Caki2 (cell line): ENCODE data around the gene OR7A17. TPM values are rescaled to one million over a fixed set of nuclear protein-coding genes. Genes with fewer than 3 reads are reported as not detected.
A peak's percentile ranks its signal among the peaks of the same experiment; 100 is the strongest.

Experiments used
- DNase-seq: peaks from one replicate; pipeline ENCODE4 v3.0.0-alpha.2; 2015; ENCODE audit warnings: low read depth
- in situ Hi-C: cut with HindIII; loops from 2 replicates; pipeline ENCODE4 v1.10.0; 2016; ENCODE audit warnings: low sequenced_read_pairs, low pct_unique_long_range_greater_than_20kb, mixed read lengths
- total RNA-seq: library from RNA; depleted of rRNA; stranded (reverse); fragments of >200 nt; shearing (Covaris generic); gene quantifications from 2 replicates; pipeline ENCODE4 v1.2.3, GENCODE V29; 2014; ENCODE audit warnings: low replicate concordance; rRNA removed

The OR7A17 gene
- total RNA-seq: not detected in 2 replicates

GRCh38 chr19:14886032-14886431, at the start of gene OR7A17:
Gene OR7A17 (minus strand): TSS chr19:14886132. CDS start chr19:14881355, 4,777 bp downstream.
- in situ Hi-C loops: no loop called here
- no peak for DNase-seq

- no peak for DNase-seq
- in situ Hi-C loops: no loop called here
These were observed 47.6 kb upstream of the OR7A17 start for GRCh38 chr19:14933506-14933905.

GRCh38 chr19:14916848-14917247, 30.9 kb upstream of the OR7A17 start:
- no peak for DNase-seq
- in situ Hi-C loops: no loop called here

- no peak for DNase-seq
- in situ Hi-C loops: no loop called here
These were observed 29.2 kb upstream of the OR7A17 start for GRCh38 chr19:14915116-14915515.

- in situ Hi-C loops: no loop called here
- no peak for DNase-seq
These were observed 20.8 kb upstream of the OR7A17 start for GRCh38 chr19:14906711-14907110.

GRCh38 chr19:14901675-14902260, 15.8 kb upstream of the OR7A17 start:
- in situ Hi-C loops: no loop called here
- DNase-seq: no peak

- no peak for DNase-seq
- in situ Hi-C loops: no loop called here
These were observed 4.9 kb upstream of the OR7A17 start for GRCh38 chr19:14890643-14891379.

GRCh38 chr19:14889994-14890642, 4.2 kb upstream of the OR7A17 start:
- in situ Hi-C loops: no loop called here
- no peak for DNase-seq

- DNase-seq: peak; percentile 11
These were observed 14.2 kb downstream of the OR7A17 start for GRCh38 chr19:14871619-14872230.

GRCh38 chr19:14868497-14868896, 17.4 kb downstream of the OR7A17 start:
- in situ Hi-C loops: no loop called here
- no peak for DNase-seq

More at GRCh38 chr19:14871619-14872230, 14.2 kb downstream of the OR7A17 start:
- in situ Hi-C loops: no loop called here

GRCh38 chr19:14848822-14849221, 37.1 kb downstream of the OR7A17 start, which contains the start of gene OR7A10:
Gene OR7A10 (minus strand): TSS chr19:14848922. CDS start chr19:14841877, 7,045 bp downstream.
- in situ Hi-C loops: no loop called here
- no peak for DNase-seq

- in situ Hi-C loops: no loop called here
- no peak for DNase-seq
These were observed 42.4 kb downstream of the OR7A17 start for GRCh38 chr19:14843578-14843977.

GRCh38 chr19:14843169-14843568, 42.8 kb downstream of the OR7A17 start:
- no peak for DNase-seq
- in situ Hi-C loops: no loop called here

- DNase-seq: no peak
- in situ Hi-C loops: no loop called here
These were observed 45.7 kb downstream of the OR7A17 start for GRCh38 chr19:14840206-14840605.

- in situ Hi-C loops: no loop called here
- DNase-seq: no peak
These were observed 48.5 kb downstream of the OR7A17 start for GRCh38 chr19:14837391-14837790.

GRCh38 chr19:14835011-14835410, 50.9 kb downstream of the OR7A17 start, which contains the start of the genes OR7A5 and OR7C1:
Gene OR7A5 (minus strand): TSS chr19:14835185. CDS start chr19:14828241, 6,944 bp downstream.
Gene OR7C1 (minus strand): TSS chr19:14835185. CDS start chr19:14800136, 35,049 bp downstream.
- in situ Hi-C loops: no loop called here

GRCh38 chr19:14830702-14831101, 55.2 kb downstream of the OR7A17 start:
- in situ Hi-C loops: no loop called here
- peak; percentile 54 for DNase-seq

More at GRCh38 chr19:14835011-14835410, 50.9 kb downstream of the OR7A17 start, which contains the start of the genes OR7A5 and OR7C1:
- peak; percentile 26 for DNase-seq
